ENCODE measurements around the gene LMNA. TPM values are rescaled to one million over a fixed set of nuclear protein-coding genes. Genes with fewer than 3 reads are reported as not detected.

LMNA gene
- total RNA-seq, 1 experiment from 2014 or later: 580 TPM

DNA sequence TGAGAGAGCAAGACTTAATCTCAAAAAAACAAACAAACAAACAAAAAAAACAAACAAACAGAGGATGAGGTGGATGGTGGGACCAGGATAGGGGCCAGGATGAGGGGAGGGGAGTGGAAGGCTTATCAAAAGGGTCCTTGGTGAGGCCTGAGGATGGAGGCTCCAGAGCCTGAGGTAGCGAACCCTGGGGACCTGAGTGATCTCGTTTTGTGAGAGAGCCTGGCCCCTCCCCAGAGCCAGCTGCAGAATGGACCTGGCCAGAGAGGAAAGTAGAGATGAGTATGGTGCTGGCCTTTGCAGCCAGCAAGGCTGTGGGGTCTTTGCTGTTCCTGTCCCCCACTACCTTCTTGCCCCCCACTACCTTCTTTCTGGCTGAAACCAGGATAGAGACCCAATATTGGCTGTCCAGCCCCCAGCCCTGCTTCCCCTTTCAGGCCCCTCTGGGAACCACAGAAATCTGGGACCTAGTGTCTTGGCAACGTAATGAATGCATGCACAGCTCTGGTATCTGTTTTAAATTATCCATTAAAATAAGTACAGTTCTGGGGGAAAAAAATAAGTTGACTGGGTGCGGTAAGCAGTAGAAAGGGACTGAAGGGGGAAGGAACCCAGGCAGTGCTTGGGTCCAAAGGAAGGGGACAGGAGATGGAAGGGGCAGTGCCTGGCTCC is 1.1 kb upstream of the LMNA start:
- intact Hi-C loops (cut with micrococcal nuclease; ENCODE audit: unreplicated experiment): no loop called here
- ChIA-PET CTCF (interaction anchor here (0.9 to 1.4 kb wide), 5 partner anchors 13 to 112 kb away, joined by 3 to 6 read pairs (median 5); no protein-coding TSS in a partner anchor), POLR2A (ENCODE audit: unreplicated experiment) (interaction anchor here (0.6 to 2.4 kb wide), 8 partner anchors 9 to 812 kb away, joined by 3 to 24 read pairs (median 6); partner anchors contain the start of gene SMG5)
- Histone ChIP-seq H3K79me2 (ENCODE audit: low read depth) (peaks cover 39% of the 10 kb centered on the region), H3K27me3 (ENCODE audit: insufficient read depth, low read depth) (no peaks in the 10 kb centered on the region), H3K9me2 (ENCODE audit: insufficient read depth) (no peaks in the 10 kb centered on the region), H4K20me1 (ENCODE audit: insufficient read depth) (peaks cover 36% of the 10 kb centered on the region), H3K9me3 (ENCODE audit: insufficient read depth, low read depth) (no peaks in the 10 kb centered on the region), H3K4me3 (peak overlapping the region; percentile 100; the same call in 1 of the 2 replicates), H3F3A (ENCODE audit: insufficient read depth, low read depth) (peaks cover 27% of the 10 kb centered on the region), H2AFZ (no peak overlapping the region), H3K27ac (peak overlapping the region; percentile 69), H3K36me3 (ENCODE audit: low read depth) (peaks cover 6% of the 10 kb centered on the region; the same call in 1 of the 2 replicates), H3K4me1 (replicated peaks; ENCODE audit: insufficient read depth) (peaks cover 65% of the 10 kb centered on the region), H3K4me2 (peak overlapping the region; percentile 99)
- no TSS peak for BruUV-seq (replicated peaks)
- no peak for DNase-seq
- TF ChIP-seq, protein P1, sequence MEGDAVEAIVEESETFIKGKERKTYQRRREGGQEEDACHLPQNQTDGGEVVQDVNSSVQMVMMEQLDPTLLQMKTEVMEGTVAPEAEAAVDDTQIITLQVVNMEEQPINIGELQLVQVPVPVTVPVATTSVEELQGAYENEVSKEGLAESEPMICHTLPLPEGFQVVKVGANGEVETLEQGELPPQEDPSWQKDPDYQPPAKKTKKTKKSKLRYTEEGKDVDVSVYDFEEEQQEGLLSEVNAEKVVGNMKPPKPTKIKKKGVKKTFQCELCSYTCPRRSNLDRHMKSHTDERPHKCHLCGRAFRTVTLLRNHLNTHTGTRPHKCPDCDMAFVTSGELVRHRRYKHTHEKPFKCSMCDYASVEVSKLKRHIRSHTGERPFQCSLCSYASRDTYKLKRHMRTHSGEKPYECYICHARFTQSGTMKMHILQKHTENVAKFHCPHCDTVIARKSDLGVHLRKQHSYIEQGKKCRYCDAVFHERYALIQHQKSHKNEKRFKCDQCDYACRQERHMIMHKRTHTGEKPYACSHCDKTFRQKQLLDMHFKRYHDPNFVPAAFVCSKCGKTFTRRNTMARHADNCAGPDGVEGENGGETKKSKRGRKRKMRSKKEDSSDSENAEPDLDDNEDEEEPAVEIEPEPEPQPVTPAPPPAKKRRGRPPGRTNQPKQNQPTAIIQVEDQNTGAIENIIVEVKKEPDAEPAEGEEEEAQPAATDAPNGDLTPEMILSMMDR (conservative IDR thresholded peaks at IDR 0.05): no peak
- TF ChIP-seq EZH2 (IDR thresholded peaks at IDR 0.05; ENCODE audit: low read depth): no peak

DNA sequence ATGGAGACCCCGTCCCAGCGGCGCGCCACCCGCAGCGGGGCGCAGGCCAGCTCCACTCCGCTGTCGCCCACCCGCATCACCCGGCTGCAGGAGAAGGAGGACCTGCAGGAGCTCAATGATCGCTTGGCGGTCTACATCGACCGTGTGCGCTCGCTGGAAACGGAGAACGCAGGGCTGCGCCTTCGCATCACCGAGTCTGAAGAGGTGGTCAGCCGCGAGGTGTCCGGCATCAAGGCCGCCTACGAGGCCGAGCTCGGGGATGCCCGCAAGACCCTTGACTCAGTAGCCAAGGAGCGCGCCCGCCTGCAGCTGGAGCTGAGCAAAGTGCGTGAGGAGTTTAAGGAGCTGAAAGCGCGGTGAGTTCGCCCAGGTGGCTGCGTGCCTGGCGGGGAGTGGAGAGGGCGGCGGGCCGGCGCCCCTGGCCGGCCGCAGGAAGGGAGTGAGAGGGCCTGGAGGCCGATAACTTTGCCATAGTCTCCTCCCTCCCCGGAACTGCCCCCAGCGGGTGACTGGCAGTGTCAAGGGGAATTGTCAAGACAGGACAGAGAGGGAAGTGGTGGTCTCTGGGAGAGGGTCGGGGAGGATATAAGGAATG is 505 bp downstream of the LMNA start:
- Histone ChIP-seq H4K20me1 (ENCODE audit: insufficient read depth) (peaks cover 47% of the 10 kb centered on the region), H3K27me3 (ENCODE audit: insufficient read depth, low read depth) (no peaks in the 10 kb centered on the region), H3K4me2 (peak overlapping the region; percentile 99), H3F3A (ENCODE audit: insufficient read depth, low read depth) (peaks cover 32% of the 10 kb centered on the region), H3K36me3 (ENCODE audit: low read depth) (peaks cover 12% of the 10 kb centered on the region; the same call in 1 of the 2 replicates), H2AFZ (peak overlapping the region; percentile 46; the same call in 1 of the 2 replicates), H3K9me2 (ENCODE audit: insufficient read depth) (no peaks in the 10 kb centered on the region), H3K9me3 (ENCODE audit: insufficient read depth, low read depth) (no peaks in the 10 kb centered on the region), H3K27ac (peak overlapping the region; percentile 69), H3K4me3 (peak overlapping the region; percentile 100), H3K79me2 (ENCODE audit: low read depth) (peaks cover 55% of the 10 kb centered on the region), H3K4me1 (replicated peaks; ENCODE audit: insufficient read depth) (peaks cover 69% of the 10 kb centered on the region)
- POLR2A ChIA-PET (ENCODE audit: unreplicated experiment): interaction anchor here (2.4 to 2.9 kb wide), 2 partner anchors 11 to 12 kb away, joined by 15 to 21 read pairs; no protein-coding TSS in a partner anchor
- CTCF ChIA-PET: interaction anchor here (0.6 to 1.4 kb wide), 4 partner anchors 12 to 110 kb away, joined by 3 to 7 read pairs (median 4); no protein-coding TSS in a partner anchor
- DNase-seq: no peak
- TSS peak; percentile 39 for BruUV-seq (replicated peaks)
- intact Hi-C loops (cut with micrococcal nuclease; ENCODE audit: unreplicated experiment): loop anchor here (1.0 to 2.0 kb wide), 3 partner anchors 8 to 16 kb away; no protein-coding TSS in a partner anchor
- TF ChIP-seq, protein P1 (conservative IDR thresholded peaks at IDR 0.05): no peak
- no peak for TF ChIP-seq EZH2 (IDR thresholded peaks at IDR 0.05; ENCODE audit: low read depth)

All from PC-9 (cell line).